GM12878 (cell line): ENCODE measurements around the gene CAPN2. TPM values are rescaled to one million over a fixed set of nuclear protein-coding genes. Genes with fewer than 3 reads are reported as not detected.

Experiments used
- CBX3 ChIP-seq: fragments of 200-600 bp; sonication (generic); IDR thresholded peaks from 2 replicates; pipeline ENCODE4 v1.6.1; 2016; ENCODE audit warnings: low read depth, borderline replicate concordance
- E2F8 ChIP-seq: fragments of 450-650 bp; IDR thresholded peaks from 2 replicates; pipeline ENCODE4 v1.6.1; 2018; ENCODE audit warnings: mild to moderate bottlenecking, low read depth, moderate library complexity; ENCODE audit not compliant: partially characterized antibody
- ETV6 ChIP-seq, 2 experiments: fragments of 450-650 bp in 1 of 2; IDR thresholded peaks in 1 of 2; conservative IDR thresholded peaks in 1 of 2; 2 replicates each; pipeline ENCODE4 v1.6.1; 2014; ENCODE audit warnings: antibody characterized with exemption in 1 of 2, borderline replicate concordance in 1 of 2, low read depth in 1 of 2, mild to moderate bottlenecking in 1 of 2, moderate library complexity in 1 of 2
- KDM1A ChIP-seq: fragments of 200-600 bp; sonication (generic); IDR thresholded peaks from 2 replicates; pipeline ENCODE4 v1.6.1; 2016; ENCODE audit warnings: borderline replicate concordance
- NKRF ChIP-seq: fragments of 450-650 bp; conservative IDR thresholded peaks from 2 replicates; pipeline ENCODE4 v1.6.1; 2017; ENCODE audit warnings: mild to moderate bottlenecking, moderate library complexity
- NR2C1 ChIP-seq: fragments of 450-650 bp; IDR thresholded peaks from 2 replicates; pipeline ENCODE4 v1.6.1; 2017; ENCODE audit warnings: antibody characterized with exemption, mild to moderate bottlenecking, moderate library complexity
- PAX8 ChIP-seq: fragments of 450-650 bp; IDR thresholded peaks from 2 replicates; pipeline ENCODE4 v1.6.1; 2017; ENCODE audit warnings: mild to moderate bottlenecking, moderate library complexity
- SUZ12 ChIP-seq: fragments of 200-600 bp; sonication (generic); IDR thresholded peaks from one replicate; pipeline ENCODE4 v1.6.1; 2018; ENCODE audit warnings: antibody characterized with exemption, mild to moderate bottlenecking; ENCODE audit not compliant: unreplicated experiment
- TARDBP ChIP-seq: IDR thresholded peaks from 2 replicates; pipeline ENCODE4 v1.6.1; 2016; ENCODE audit warnings: borderline replicate concordance
- polyA plus RNA-seq, 11 experiments: library from polyadenylated mRNA; depleted of rRNA in 4 of 11; unstranded in 6 of 11; stranded (reverse) in 5 of 11; fragments of >200 nt; fragmentation: Nextera tagmentation in 4 of 11; fragmentation: Illumina TruSeq in 1 of 11; extraction: Ambion mirVana in 4 of 11; extraction: Trizol in 1 of 11; gene quantifications; 1 replicate in 1 of 11; 2 replicates in 10 of 11; pipeline versions ENCODE4 v1.2.1 to v1.2.3, GENCODE V29; 2011 to 2016; ENCODE audit warnings: inconsistent platforms in 2 of 11, missing spikeins in 2 of 11, low read depth in 1 of 11
- total RNA-seq, 4 experiments: library from RNA; depleted of rRNA in 3 of 4; stranded (reverse); fragments of >200 nt in 3 of 4; fragmentation: Illumina TruSeq in 1 of 4; extraction: Trizol in 1 of 4; gene quantifications; 2 replicates each; pipeline versions ENCODE4 v1.2.1 to v1.2.3, GENCODE V29; 2013 to 2021

CAPN2 gene
- total and polyA plus RNA-seq, 10 of the 15 experiments (the other 5 are each of a cell fraction or from before 2014, with no cell fraction given), result 6.0 to 21.4 (median 16.6) TPM

- TF ChIP-seq ETV6 (conservative IDR thresholded peaks at IDR 0.05 in 1 of 2, IDR thresholded peaks at IDR 0.05 in 1 of 2; ENCODE audit: borderline replicate concordance in 1 of 2, low read depth in 1 of 2) (no peak), NR2C1 (no peak), E2F8 (no peak), KDM1A (no peak), PAX8 (no peak), CBX3 (no peak), SUZ12 (no peak), TARDBP (no peak), NKRF (no peak)
Observed at GRCh38 chr1:223700942-223701637, 11.2 kb upstream of the CAPN2 start (continued).
